Kidney (tissue), 14 donors: ENCODE results near the gene ASPN. TPM values are rescaled to one million over a fixed set of nuclear protein-coding genes. Genes with fewer than 3 reads are reported as not detected.

Experiments used
- DNase-seq, 5 donors: peaks; one replicate each; pipeline ENCODE4 v3.0.0-alpha.2; 2013 to 2020
- FAIRE-seq: peaks from 2 replicates; lab custom pipeline; 2012; peaks lifted over from hg19 to GRCh38; lab: Jason Lieb, UNC
- H3K27ac ChIP-seq, 2 donors: one replicate each; pipeline ENCODE4 v1.7.0; 2013; ENCODE audit warnings: low read depth in 2 of 2, low read length in 2 of 2, inconsistent platforms in 1 of 2
- H3K27me3 ChIP-seq: one replicate; pipeline ENCODE4 v1.7.1; 2013; ENCODE audit warnings: low read length, inconsistent platforms; ENCODE audit not compliant: control insufficient read depth, insufficient read depth
- H3K36me3 ChIP-seq, 3 donors: one replicate each; pipeline versions ENCODE4 v1.7.0 to v1.7.1; 2013; ENCODE audit warnings: low read length in 3 of 3, control low read depth in 1 of 3, inconsistent platforms in 1 of 3; ENCODE audit not compliant: insufficient read depth in 3 of 3, control insufficient read depth in 2 of 3
- H3K4me1 ChIP-seq, 3 donors: one replicate each; pipeline versions ENCODE4 v1.7.0 to v1.7.1; 2013; ENCODE audit warnings: low read length in 3 of 3, inconsistent platforms in 1 of 3, low read depth in 1 of 3; ENCODE audit not compliant: control insufficient read depth in 2 of 3, insufficient read depth in 2 of 3
- H3K4me3 ChIP-seq, 3 donors: one replicate each; pipeline versions ENCODE4 v1.7.0 to v1.8.1; 2013; ENCODE audit warnings: low read length in 3 of 3, control low read depth in 1 of 3, inconsistent platforms in 1 of 3
- H3K9ac ChIP-seq, 3 donors: one replicate each; pipeline versions ENCODE4 v1.7.0 to v1.7.1; 2013; ENCODE audit warnings: low read length in 3 of 3, control low read depth in 1 of 3, inconsistent platforms in 1 of 3
- H3K9me3 ChIP-seq, 3 donors: one replicate each; pipeline versions ENCODE4 v1.7.0 to v1.7.1; 2013; ENCODE audit warnings: low read length in 3 of 3, control low read depth in 1 of 3, inconsistent platforms in 1 of 3; ENCODE audit not compliant: control insufficient read depth in 2 of 3, insufficient read depth in 1 of 3
- CTCF ChIP-seq: IDR thresholded peaks from 3 replicates; pipeline ENCODE4 v1.5.1; 2012; ENCODE audit warnings: mild to moderate bottlenecking, moderate library complexity, borderline replicate concordance; ENCODE audit not compliant: insufficient read depth; ENCODE audit errors: extremely low read depth
- intact Hi-C: fragments of 100-400 bp; cut with DNase I; formaldehyde crosslinking; loops from one replicate; pipeline ENCODE4 v1.11.1; 2022
- polyA plus RNA-seq: library from polyadenylated mRNA; stranded (reverse); fragments of 350-450 nt; fragmentation: Illumina TruSeq; extraction: RNeasy Lipid Tissue Mini Kit (QIAGEN cat#74804); gene quantifications from one replicate; pipeline ENCODE4 v1.2.3, GENCODE V29; 2014; ENCODE audit warnings: low read depth, low replicate concordance; ENCODE audit not compliant: insufficient read depth
- total RNA-seq: library from RNA; stranded (reverse); fragmentation: NEBNext Ultra II Directional; extraction: Animal tissue kit (Norgen Biotek cat#: 25700); gene quantifications from one replicate; pipeline ENCODE4 v1.2.1, GENCODE V29; 2021
- donor health status: control.
- donor health status: control.
- donor health status: control.
- donor health status: control.
- donor health status: control.
- donor health status: DM: yes; HTN: yes; CAD: no.
- donor health status: Normal renal cell carcinoma (clear cell type).

ASPN gene
- total and polyA plus RNA-seq, 2 donors from 2014 or later = 1.5 to 3.2 TPM

DNA sequence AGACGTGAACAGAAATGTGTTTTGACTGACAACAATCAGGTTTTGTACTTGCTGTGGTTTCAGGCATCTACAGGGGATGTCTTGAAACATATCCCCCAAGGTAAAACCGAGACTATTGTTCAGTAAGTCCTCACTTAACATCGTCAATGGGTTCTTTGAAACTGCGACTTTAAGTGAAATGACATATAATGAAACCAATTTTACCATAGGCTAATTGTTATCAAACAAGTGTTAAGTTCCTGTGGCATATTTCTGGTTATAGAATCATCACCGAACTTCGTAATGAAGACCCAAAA lies 41.6 kb downstream of the ASPN start:
- no peaks in the 10 kb centered on the region for H3K27me3 ChIP-seq
- no peaks in the 10 kb centered on the region for H3K9me3 ChIP-seq
- no peaks in the 10 kb centered on the region for H3K36me3 ChIP-seq
- H3K9ac ChIP-seq = no peak overlapping the region
- H3K4me1 ChIP-seq = no peaks in the 10 kb centered on the region
- no peak overlapping the region for H3K4me3 ChIP-seq
- intact Hi-C loops = no loop called here
- TF ChIP-seq CTCF = no peak
- no peak for DNase-seq
- no peak for FAIRE-seq
- no peak overlapping the region for H3K27ac ChIP-seq

DNA sequence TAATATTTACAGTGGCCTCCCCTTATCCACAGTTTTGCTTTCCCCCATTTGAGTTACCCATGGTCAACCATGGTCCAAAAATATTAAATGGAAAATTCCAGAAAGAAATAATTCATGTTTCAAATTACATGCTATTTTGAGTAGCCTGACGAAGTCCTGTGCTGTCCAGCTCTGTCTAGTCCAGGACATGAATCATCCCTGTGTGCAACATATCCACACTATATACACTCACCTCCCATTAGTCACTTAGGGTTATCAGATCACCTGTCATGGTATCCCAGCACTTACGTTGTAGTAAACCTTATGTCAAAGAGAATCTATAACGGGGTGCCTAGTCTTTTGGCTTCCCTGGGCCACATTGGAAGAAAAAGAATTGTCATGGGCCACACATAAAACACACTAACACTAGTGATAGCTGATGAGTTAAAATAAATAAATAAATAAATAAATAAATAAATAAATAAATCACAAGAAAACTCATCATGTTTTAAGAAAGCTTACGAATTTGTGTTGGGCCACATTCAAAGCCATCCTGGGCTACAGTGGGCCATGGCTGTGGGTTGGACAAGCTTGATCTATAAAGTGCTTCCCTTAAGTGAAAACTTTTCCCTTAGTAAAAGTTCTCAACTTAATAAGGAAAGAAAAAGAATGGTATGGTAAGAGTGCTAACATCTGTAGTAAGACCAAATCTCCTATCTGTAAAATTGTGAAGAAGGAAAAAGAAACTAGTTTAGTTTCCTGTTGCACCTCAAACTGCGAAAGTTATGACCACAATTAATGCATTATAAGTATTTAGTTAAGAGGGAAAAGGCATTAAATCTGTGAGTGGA lies 42.2 kb downstream of the ASPN start:
- DNase-seq = no peak
- no peaks in the 10 kb centered on the region for H3K27me3 ChIP-seq
- no peak overlapping the region for H3K27ac ChIP-seq
- no peaks in the 10 kb centered on the region for H3K9me3 ChIP-seq
- intact Hi-C loops = no loop called here
- no peak overlapping the region for H3K9ac ChIP-seq
- H3K36me3 ChIP-seq = no peaks in the 10 kb centered on the region
- no peak for FAIRE-seq
- no peak for TF ChIP-seq CTCF
- no peaks in the 10 kb centered on the region for H3K4me1 ChIP-seq
- no peak overlapping the region for H3K4me3 ChIP-seq

GRCh38 chr9:92438900-92439526 lies 43.3 kb downstream of the ASPN start:
- no peaks in the 10 kb centered on the region for H3K27me3 ChIP-seq
- H3K4me1 ChIP-seq = no peaks in the 10 kb centered on the region
- peak in 1 of 5 donors; percentile 35 for DNase-seq
- no peaks in the 10 kb centered on the region for H3K9me3 ChIP-seq
- H3K9ac ChIP-seq = no peak overlapping the region
- no peak overlapping the region for H3K4me3 ChIP-seq
- H3K36me3 ChIP-seq = no peaks in the 10 kb centered on the region
- no peak for TF ChIP-seq CTCF
- FAIRE-seq = peak; percentile 85
- intact Hi-C loops = no loop called here
- no peak overlapping the region for H3K27ac ChIP-seq
